Activated B cell treated with CpG ODN at 0.5 μM for 24 hours (primary cell): Measurements from ENCODE around the gene MALAT1. TPM values are rescaled to one million over a fixed set of nuclear protein-coding genes. Genes with fewer than 3 reads are reported as not detected.

Source experiments
- ATAC-seq: fragments of 200-7000 bp; cut with Tn5 transposase; one replicate; pipeline ENCODE4 v1.10.0; 2021; ENCODE audit warnings: low read depth, mild to moderate bottlenecking, moderate library complexity
- CTCF ChIA-PET: fragments of 350-600 bp; sonication (Branson Sonifier 250); formaldehyde crosslinking; loops from one replicate; lab custom pipeline; 2021; ENCODE audit warnings: antibody characterized with exemption; lab: Charles Lee
- POLR2A ChIA-PET: fragments of 350-600 bp; sonication (Branson Sonifier 250); formaldehyde crosslinking; loops from one replicate; lab custom pipeline; 2021; ENCODE audit warnings: antibody characterized with exemption; lab: Charles Lee
- DNase-seq: peaks from one replicate; pipeline ENCODE4 v3.0.0; 2022
- H3K27ac Mint-ChIP-seq: one replicate; pipeline ENCODE4 v1.8.0; 2020; ENCODE audit warnings: mixed read lengths
- H3K27me3 Mint-ChIP-seq: one replicate; pipeline ENCODE4 v1.8.0; 2021; ENCODE audit warnings: mixed read lengths
- H3K36me3 Mint-ChIP-seq: one replicate; pipeline ENCODE4 v1.8.0; 2021; ENCODE audit warnings: low read depth, mixed read lengths
- H3K4me1 Mint-ChIP-seq: one replicate; pipeline ENCODE4 v1.8.0; 2021; ENCODE audit warnings: mixed read lengths
- H3K4me3 Mint-ChIP-seq: one replicate; pipeline ENCODE4 v1.8.0; 2020; ENCODE audit warnings: mild to moderate bottlenecking, mixed read lengths
- H3K9me3 Mint-ChIP-seq: one replicate; pipeline ENCODE4 v1.8.0; 2020; ENCODE audit warnings: mixed read lengths
- intact Hi-C: fragments of 100-400 bp; cut with micrococcal nuclease; formaldehyde crosslinking; loops from one replicate; pipeline ENCODE4 v1.15.1; 2024
- total RNA-seq: library from RNA; stranded (reverse); gene quantifications from 2 replicates; pipeline ENCODE4 v1.2.3, GENCODE V29; 2022
- TF ChIP-seq, protein P1 (sequence below): fragments of 200-600 bp; IDR thresholded peaks from one replicate; pipeline ENCODE4 v1.8.0; 2022; ENCODE audit warnings: antibody characterized with exemption, mild to moderate bottlenecking

The MALAT1 gene
- total RNA-seq, 1 donor from 2014 or later = 18,961 TPM

DNA sequence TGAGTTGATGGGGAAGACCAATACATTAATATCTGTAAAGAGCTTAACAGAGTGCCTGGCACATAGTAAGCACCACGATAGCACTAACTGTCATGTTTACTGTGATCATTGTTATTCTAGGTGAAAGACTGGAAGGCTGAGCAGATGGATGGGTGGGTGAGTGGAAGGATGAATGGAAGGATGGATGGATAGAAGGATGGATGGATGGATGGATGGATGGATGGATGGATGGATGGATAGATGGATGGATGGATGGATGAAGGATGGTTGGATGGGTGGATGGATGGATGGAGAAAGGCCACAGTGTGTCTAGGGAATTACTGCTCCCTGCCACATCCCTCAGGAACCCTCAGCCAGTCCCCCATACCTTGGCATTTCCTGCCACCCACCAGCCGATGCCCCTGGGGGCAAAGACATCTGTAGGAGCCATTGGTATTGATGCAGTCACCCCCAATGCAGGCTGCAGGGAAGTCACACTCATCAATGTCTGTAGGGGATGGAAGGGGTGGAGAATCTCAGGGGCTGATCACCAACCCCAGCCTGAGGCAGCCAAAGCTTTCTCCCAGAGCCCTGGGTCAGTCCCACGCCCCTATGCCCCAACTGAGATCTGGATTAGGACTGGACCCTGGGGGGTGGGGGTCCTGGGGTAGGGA is 44.0 kb downstream of the MALAT1 start:
- ChIA-PET POLR2A (interaction anchor here (0.9 to 3.7 kb wide), 2 partner anchors 9 to 27 kb away, joined by 4 to 38 read pairs; partner anchors contain the start of gene ZNRD2), CTCF (interaction anchor here (0.9 to 5.0 kb wide), 6 partner anchors 10 to 342 kb away, joined by 3 to 52 read pairs (median 37); partner anchors contain the start of genes FAM89B and ZNRD2)
- Mint-ChIP-seq H3K4me1 (peaks cover 40% of the 10 kb centered on the region), H3K27ac (no peak overlapping the region), H3K27me3 (no peaks in the 10 kb centered on the region), H3K9me3 (no peaks in the 10 kb centered on the region), H3K4me3 (no peak overlapping the region), H3K36me3 (peaks cover 10% of the 10 kb centered on the region)
- intact Hi-C loops = no loop called here
- DNase-seq (no peak), ATAC-seq (no peak)
- TF ChIP-seq, protein P1, sequence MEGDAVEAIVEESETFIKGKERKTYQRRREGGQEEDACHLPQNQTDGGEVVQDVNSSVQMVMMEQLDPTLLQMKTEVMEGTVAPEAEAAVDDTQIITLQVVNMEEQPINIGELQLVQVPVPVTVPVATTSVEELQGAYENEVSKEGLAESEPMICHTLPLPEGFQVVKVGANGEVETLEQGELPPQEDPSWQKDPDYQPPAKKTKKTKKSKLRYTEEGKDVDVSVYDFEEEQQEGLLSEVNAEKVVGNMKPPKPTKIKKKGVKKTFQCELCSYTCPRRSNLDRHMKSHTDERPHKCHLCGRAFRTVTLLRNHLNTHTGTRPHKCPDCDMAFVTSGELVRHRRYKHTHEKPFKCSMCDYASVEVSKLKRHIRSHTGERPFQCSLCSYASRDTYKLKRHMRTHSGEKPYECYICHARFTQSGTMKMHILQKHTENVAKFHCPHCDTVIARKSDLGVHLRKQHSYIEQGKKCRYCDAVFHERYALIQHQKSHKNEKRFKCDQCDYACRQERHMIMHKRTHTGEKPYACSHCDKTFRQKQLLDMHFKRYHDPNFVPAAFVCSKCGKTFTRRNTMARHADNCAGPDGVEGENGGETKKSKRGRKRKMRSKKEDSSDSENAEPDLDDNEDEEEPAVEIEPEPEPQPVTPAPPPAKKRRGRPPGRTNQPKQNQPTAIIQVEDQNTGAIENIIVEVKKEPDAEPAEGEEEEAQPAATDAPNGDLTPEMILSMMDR = no peak

DNA sequence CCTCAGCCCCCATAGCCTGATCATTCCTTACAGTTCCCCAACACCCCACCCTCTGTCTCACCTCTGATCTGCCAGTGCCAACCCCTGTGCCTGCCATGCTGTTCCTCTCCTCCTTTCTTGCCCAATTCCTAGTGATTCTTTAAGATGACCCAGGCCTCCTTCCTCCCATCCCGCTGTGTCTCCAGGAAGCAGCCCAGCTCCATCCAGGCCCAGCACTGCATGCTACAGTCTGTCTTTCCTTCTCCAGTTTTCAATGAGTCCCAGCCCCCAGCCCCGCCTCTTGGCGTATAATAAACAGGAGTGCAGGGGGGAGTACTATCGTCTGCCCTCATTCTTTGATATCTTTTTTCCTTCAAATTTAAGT is 47.0 kb downstream of the MALAT1 start:
- TF ChIP-seq, protein P1 = no peak
- Mint-ChIP-seq H3K36me3 (no peaks in the 10 kb centered on the region), H3K27ac (peak overlapping the region; percentile 82), H3K9me3 (no peaks in the 10 kb centered on the region), H3K4me1 (peaks cover 55% of the 10 kb centered on the region), H3K4me3 (peak overlapping the region; percentile 85), H3K27me3 (no peaks in the 10 kb centered on the region)
- ChIA-PET CTCF (interaction anchor here (3.1 kb wide), 1 partner anchor 43 kb away, joined by 13 read pairs; no protein-coding TSS in a partner anchor), POLR2A (interaction anchor here (0.6 to 2.4 kb wide), 9 partner anchors 9 to 166 kb away, joined by 3 to 17 read pairs (median 9); partner anchors contain the start of genes EHBP1L1, MALAT1 and PCNX3)
- DNase-seq (no peak), ATAC-seq (no peak)
- intact Hi-C loops = loop anchor here (1.0 kb wide), 2 partner anchors 12 to 24 kb away; partner anchors contain the start of genes LTBP3 and ZNRD2

DNA sequence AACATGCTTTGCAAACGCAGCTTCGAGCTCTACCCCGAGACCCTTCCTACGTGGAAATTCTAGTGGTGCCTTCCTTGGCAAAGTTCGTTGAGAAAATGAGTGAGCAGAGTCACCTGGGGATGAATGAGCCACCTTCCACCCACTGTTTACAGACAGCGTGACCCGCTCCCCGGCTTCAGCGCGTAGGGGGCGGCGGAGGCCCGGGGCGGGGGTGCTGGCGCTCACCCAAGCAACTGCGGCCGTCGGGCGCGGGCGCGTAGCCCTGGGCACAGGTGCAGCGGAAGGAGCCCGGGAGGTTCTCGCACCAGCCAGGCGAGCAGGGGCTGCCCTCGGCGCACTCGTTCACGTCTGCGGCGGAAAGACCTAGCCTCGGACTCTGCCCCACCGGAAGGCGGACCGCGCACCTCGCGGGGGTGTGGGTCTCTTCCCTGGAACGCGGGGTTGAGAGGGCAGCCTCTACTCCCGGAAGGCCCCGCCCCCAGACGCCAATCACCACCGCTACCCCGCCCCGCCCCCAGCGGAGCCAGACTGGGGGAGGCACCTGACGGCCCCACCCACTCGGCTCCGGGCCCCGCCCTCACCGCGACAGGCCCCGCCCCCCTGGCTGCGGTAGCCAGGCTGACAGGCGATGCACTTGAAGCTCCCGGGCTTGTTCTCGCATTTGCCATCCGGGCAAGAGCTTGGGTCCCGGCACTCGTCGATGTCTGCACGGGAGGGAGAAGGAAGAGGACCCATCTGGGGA is 47.5 kb downstream of the MALAT1 start:
- POLR2A ChIA-PET = interaction anchor here (0.6 to 2.4 kb wide), 26 partner anchors 9 to 425 kb away, joined by 3 to 17 read pairs (median 4); partner anchors contain the start of genes EHBP1L1, FAU, MALAT1 and MRPL49
- CTCF ChIA-PET = interaction anchor here (0.6 to 3.1 kb wide), 3 partner anchors 14 to 43 kb away, joined by 3 to 13 read pairs (median 3); no protein-coding TSS in a partner anchor
- peaks cover 54% of the 10 kb centered on the region for H3K4me1 Mint-ChIP-seq

DNA sequence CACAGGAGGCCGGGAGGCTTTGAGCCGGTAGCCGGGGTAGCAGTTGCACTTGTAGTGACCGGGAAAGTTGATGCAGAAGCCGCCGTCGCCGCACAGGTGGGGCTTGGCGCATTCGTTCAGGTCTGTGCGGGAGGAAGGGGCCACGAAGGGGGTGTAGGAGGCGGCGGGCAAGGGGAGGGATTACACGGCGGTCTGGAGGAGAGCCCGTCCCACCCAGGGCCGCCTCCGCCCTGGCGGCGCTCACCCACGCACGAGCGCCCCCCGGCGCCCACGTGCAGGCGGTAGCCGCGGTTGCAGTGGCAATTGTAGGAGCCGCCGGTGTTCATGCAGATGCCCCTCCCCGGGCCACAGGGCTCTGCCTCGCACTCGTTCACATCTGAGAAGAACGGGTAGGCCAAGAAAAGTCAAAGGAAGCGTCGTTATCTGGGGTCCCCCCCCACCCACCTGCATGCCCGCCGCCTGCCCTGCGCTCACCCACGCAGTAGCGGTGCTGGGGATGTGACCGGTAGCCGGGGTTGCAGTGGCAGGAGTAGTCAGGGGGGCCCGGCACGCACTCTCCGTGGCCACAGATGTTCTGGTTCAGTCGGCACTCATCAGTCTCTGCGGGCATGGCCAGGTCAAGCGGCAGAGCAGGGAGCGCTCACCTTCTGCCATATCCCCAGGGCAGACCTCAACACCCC is 48.7 kb downstream of the MALAT1 start:
- H3K4me1 Mint-ChIP-seq = peaks cover 58% of the 10 kb centered on the region
- no peak for ATAC-seq
- ChIA-PET CTCF (interaction anchor here (3.1 kb wide), 1 partner anchor 42 kb away, joined by 13 read pairs; no protein-coding TSS in a partner anchor), POLR2A (interaction anchor here (1.1 to 2.4 kb wide), 7 partner anchors 10 to 122 kb away, joined by 4 to 13 read pairs (median 7); partner anchors contain the start of gene ZNRD2)
- no peaks in the 10 kb centered on the region for H3K27me3 Mint-ChIP-seq
- TF ChIP-seq, protein P1 = no peak
- no peak overlapping the region for H3K4me3 Mint-ChIP-seq
- peak overlapping the region; percentile 89 for H3K27ac Mint-ChIP-seq
- H3K36me3 Mint-ChIP-seq = no peaks in the 10 kb centered on the region
- no peaks in the 10 kb centered on the region for H3K9me3 Mint-ChIP-seq
- intact Hi-C loops = no loop called here
- no peak for DNase-seq

More for the DNA sequence above, 47.5 kb downstream of the MALAT1 start:
- TF ChIP-seq, protein P1 = no peak
- Mint-ChIP-seq H3K27ac (peak overlapping the region; percentile 89), H3K4me3 (peak overlapping the region; percentile 85), H3K27me3 (no peaks in the 10 kb centered on the region), H3K36me3 (no peaks in the 10 kb centered on the region), H3K9me3 (no peaks in the 10 kb centered on the region)
- intact Hi-C loops = loop anchor here (1.0 kb wide), 2 partner anchors 12 to 24 kb away; partner anchors contain the start of genes LTBP3 and ZNRD2
- DNase-seq (peak; percentile 99), ATAC-seq (peak; percentile 89)
